ENCODE results near the gene DHX35.
A peak's percentile ranks its signal among the peaks of the same experiment; 100 is the strongest.

DHX35 gene

DNA sequence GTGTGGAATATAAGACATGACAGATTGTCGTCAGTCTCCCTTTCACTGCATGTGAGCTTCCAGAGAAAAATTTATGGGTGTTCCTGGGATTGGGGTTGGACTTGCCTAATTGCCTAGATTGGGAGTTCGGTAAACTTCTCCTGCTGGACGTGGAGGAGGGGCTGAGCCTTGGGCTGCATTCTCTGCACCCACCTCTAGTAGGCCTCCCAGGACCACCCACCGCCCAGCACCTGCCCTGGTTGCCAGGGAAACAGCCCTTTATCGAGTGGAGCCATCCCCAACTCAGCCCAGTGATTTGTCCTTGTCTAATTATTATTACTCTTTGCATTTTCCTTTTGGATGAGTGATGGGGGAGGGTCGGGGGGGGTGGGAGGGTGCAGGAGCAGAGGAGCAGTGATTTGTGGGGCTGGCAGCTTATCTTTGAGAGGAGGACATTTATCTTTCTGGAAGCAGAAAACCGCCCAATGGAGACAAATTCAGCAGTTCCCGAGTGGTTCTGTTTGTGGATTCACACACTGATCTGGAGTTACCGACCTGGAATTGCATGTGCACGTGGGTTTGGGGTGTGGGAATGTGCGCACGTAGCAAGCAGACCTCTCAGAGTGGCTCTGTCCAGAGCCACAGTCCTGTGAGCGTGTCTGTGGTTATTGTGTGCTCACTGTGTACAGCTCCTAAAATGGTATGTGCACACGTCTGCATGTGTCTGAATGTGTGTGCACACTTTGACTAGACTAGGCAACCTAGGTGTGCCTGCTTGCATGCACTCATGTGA is 104.5 kb downstream of the DHX35 start:
- no peak for ATAC-seq
- DNase-seq = no peak

GRCh38 chr20:39067526-39068216 is 105.5 kb downstream of the DHX35 start:
- ATAC-seq (no peak), DNase-seq (no peak)

- no peak for DNase-seq
- no peak for ATAC-seq
Observed at GRCh38 chr20:39069976-39070375, 107.8 kb downstream of the DHX35 start.

- no peak for DNase-seq
- ATAC-seq = peak; percentile 51
Observed at GRCh38 chr20:39070484-39071231, 108.5 kb downstream of the DHX35 start.

GRCh38 chr20:39072132-39072531 is 110.0 kb downstream of the DHX35 start:
- DNase-seq = no peak
- no peak for ATAC-seq

GRCh38 chr20:39072653-39073052 is 110.5 kb downstream of the DHX35 start:
- DNase-seq = no peak
- no peak for ATAC-seq

DNA sequence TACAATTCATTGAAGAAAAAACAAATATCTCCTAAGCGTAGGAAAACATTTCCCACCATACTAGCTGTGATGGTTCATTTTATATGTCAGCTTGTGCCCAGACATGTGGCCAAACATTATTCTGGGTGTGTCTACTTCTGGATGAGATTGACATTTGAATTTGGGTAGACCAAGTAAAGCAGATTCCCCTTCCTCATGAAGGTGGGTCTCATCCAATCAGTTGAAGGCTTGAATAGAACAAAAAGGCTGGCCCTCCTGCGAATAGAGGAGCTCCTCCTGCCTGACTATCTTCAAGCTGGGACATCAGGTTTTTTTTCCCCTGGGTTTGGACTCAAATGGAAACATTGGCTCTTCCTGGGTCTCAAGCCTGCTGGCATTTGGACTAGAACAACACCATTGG is 113.6 kb downstream of the DHX35 start:
- DNase-seq (no peak), ATAC-seq (no peak)

GRCh38 chr20:39076958-39077357 is 114.8 kb downstream of the DHX35 start:
- no peak for ATAC-seq

DNA sequence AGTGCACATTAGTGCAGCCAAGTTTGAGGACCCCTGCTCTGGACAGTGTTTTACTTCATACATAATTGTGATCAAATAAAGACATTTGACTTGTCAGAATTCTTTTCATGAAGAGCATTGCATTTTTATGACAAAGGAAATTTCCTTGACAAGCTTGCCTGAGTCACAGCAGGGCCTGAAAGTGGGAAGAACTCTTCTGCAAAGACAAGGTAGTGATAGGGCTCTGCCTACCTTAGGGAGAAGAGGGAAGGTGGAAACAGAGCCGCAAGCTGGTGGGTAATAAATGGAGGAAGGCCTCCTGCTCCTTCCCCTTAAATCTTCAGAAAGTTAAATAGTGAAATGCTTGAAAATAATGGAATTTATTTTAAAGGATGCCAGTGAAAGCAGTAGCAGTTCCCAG is 118.2 kb downstream of the DHX35 start:
- ATAC-seq (no peak), DNase-seq (no peak)

More at GRCh38 chr20:39076958-39077357, 114.8 kb downstream of the DHX35 start:
- no peak for DNase-seq

DNA sequence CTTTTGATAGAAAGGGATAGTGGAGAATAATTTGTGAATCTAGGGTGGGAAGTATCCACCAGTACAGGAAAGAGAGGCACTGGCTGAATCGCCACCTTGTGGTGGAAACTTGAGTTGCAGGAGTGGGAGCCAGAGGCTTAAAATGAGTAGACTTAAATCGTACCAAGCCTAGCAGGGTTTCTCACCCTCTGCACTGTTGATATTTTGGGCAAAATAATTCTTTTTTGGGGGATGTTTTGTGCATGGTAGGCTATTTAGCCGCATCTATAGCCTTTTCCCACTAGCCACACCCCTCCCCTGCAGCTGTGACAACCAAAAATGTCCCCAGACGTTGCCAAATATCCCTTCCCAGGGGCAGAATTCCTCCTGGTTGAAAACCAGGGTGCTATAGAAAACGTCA is 119.1 kb downstream of the DHX35 start:
- ATAC-seq (no peak), DNase-seq (peak; percentile 86)

- DNase-seq (no peak), ATAC-seq (no peak)
Observed at GRCh38 chr20:39082622-39083398, 120.7 kb downstream of the DHX35 start.

DNA sequence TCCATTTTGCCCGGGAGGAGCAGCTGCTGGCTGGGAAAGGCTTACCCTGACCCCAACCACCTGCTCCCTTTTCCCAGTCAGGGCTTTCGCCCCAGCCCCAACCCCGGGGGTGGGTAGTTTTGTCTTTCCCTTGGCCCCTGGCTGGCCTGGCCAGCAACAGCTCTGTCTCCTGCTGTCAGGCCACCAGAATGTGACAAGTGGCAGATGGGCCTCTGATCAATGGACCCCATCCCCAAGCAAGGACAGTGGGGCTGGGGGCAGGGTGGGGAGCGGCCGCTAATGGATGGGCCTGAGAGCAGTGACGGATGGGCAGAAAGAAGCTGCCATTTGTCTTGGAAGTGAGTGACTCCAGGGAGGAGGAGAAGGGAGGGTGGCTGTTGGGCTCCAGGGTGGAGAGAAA is 121.6 kb downstream of the DHX35 start:
- no peak for DNase-seq
- no peak for ATAC-seq

DNA sequence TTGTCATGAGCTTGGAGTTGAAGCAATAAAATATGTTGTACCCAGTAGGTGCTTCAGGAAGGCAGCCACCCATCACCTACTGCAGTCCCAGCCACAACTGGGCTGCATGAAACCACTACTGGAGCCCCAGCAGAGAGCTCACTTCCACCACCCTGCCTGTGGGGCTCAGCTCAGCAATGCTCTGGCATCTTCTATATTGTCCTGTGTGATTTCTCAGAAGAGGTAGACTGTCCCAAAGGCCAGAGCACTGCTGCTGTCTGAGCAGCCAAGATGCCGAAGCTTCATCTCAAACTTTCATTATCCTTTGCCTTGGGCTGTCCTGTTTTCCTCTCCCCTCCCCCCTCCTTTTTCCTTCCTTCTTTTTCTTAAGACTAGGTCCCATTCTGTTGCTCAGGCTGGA is 126.9 kb downstream of the DHX35 start:
- no peak for ATAC-seq
- DNase-seq = no peak

Measured in stimulated activated naive CD8-positive, alpha-beta T cell treated with anti-CD3 and anti-CD28 coated beads, Interleukin-15, Interleukin-2, amounts not matched to agents 100 U/mL and 50 U/mL, for 24 hours (primary cell).